Neural cell (in vitro differentiated cells): ENCODE measurements around the gene FNBP1.

Source experiments
- EP300 ChIP-seq: fragments of 450-650 bp; conservative IDR thresholded peaks from 2 replicates; pipeline ENCODE4 v1.6.1; 2014; ENCODE audit warnings: antibody characterized with exemption, mild to moderate bottlenecking, moderate library complexity; ENCODE audit not compliant: poor library complexity, severe bottlenecking
- EZH2 ChIP-seq: fragments of 200-600, 300-800 bp; shearing (Covaris generic), sonication (generic); IDR thresholded peaks from 2 replicates; pipeline ENCODE4 v1.6.1; 2014; ENCODE audit warnings: antibody characterized with exemption, low read length, borderline replicate concordance, mild to moderate bottlenecking; ENCODE audit not compliant: insufficient read depth, poor library complexity, severe bottlenecking
- REST ChIP-seq: IDR thresholded peaks from 2 replicates; pipeline ENCODE4 v1.6.1; 2012; ENCODE audit warnings: borderline replicate concordance
- TF ChIP-seq, protein P1 (sequence below): fragments of 450-650 bp; IDR thresholded peaks from 2 replicates; pipeline ENCODE4 v1.5.1; 2014; ENCODE audit warnings: antibody characterized with exemption, mild to moderate bottlenecking, moderate library complexity; ENCODE audit not compliant: poor library complexity, severe bottlenecking

GRCh38 chr9:129868023-129868871, 174.7 kb downstream of the FNBP1 start:
- TF ChIP-seq, protein P1, sequence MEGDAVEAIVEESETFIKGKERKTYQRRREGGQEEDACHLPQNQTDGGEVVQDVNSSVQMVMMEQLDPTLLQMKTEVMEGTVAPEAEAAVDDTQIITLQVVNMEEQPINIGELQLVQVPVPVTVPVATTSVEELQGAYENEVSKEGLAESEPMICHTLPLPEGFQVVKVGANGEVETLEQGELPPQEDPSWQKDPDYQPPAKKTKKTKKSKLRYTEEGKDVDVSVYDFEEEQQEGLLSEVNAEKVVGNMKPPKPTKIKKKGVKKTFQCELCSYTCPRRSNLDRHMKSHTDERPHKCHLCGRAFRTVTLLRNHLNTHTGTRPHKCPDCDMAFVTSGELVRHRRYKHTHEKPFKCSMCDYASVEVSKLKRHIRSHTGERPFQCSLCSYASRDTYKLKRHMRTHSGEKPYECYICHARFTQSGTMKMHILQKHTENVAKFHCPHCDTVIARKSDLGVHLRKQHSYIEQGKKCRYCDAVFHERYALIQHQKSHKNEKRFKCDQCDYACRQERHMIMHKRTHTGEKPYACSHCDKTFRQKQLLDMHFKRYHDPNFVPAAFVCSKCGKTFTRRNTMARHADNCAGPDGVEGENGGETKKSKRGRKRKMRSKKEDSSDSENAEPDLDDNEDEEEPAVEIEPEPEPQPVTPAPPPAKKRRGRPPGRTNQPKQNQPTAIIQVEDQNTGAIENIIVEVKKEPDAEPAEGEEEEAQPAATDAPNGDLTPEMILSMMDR, result no peak
- TF ChIP-seq EP300 (no peak), EZH2 (no peak), REST (no peak)
